WTC11 (cell line): ENCODE data around the gene DHX34. TPM values are rescaled to one million over a fixed set of nuclear protein-coding genes. Genes with fewer than 3 reads are reported as not detected.

ENCODE experiments used
- ATAC-seq: fragments of 200-7000 bp; cut with Tn5 transposase; 2 replicates; pipeline ENCODE4 v1.10.0; 2021; ENCODE audit warnings: mild to moderate bottlenecking, moderate library complexity
- CTCF ChIA-PET: fragments of 300-600 bp; sonication (Branson Sonifier 250); formaldehyde crosslinking; loops from one replicate; lab custom pipeline; 2021; ENCODE audit warnings: antibody characterized with exemption; lab: Charles Lee
- POLR2A ChIA-PET: fragments of 350-600 bp; sonication (Branson Sonifier 250); formaldehyde crosslinking; loops from one replicate; lab custom pipeline; 2021; ENCODE audit warnings: antibody characterized with exemption; lab: Charles Lee
- DNase-seq: peaks from one replicate; pipeline ENCODE4 v3.0.0; 2021; ENCODE audit warnings: low spot score
- H3K27ac Mint-ChIP-seq: 2 replicates; pipeline ENCODE4 v1.8.0; 2021; ENCODE audit warnings: mixed read lengths
- H3K27me3 Mint-ChIP-seq: 2 replicates; pipeline ENCODE4 v1.8.0; 2021; ENCODE audit warnings: low read depth, mild to moderate bottlenecking, moderate library complexity, mixed read lengths
- H3K36me3 Mint-ChIP-seq: 2 replicates; pipeline ENCODE4 v1.8.0; 2021; ENCODE audit warnings: mixed read lengths
- H3K4me1 Mint-ChIP-seq: 2 replicates; pipeline ENCODE4 v1.8.0; 2022; ENCODE audit warnings: mixed read lengths
- H3K4me3 Mint-ChIP-seq: 2 replicates; pipeline ENCODE4 v1.8.0; 2021; ENCODE audit warnings: mild to moderate bottlenecking, moderate library complexity, mixed read lengths
- H3K9me3 Mint-ChIP-seq: 2 replicates; pipeline ENCODE4 v1.8.0; 2021; ENCODE audit warnings: mixed read lengths
- AR ChIP-seq: fragments of 250-450 bp; sonication (Bioruptor Pico); IDR thresholded peaks from 2 replicates; pipeline ENCODE4 v1.9.0; 2021; ENCODE audit warnings: mild to moderate bottlenecking
- CBFB ChIP-seq: sonication (generic); formaldehyde crosslinking; IDR thresholded peaks from 2 replicates; pipeline ENCODE4 v1.8.1; 2022; ENCODE audit warnings: mild to moderate bottlenecking, low read depth, missing genetic modification reagents
- EMX1 ChIP-seq: fragments of 250-450 bp; sonication (Bioruptor Pico); IDR thresholded peaks from 2 replicates; pipeline ENCODE4 v1.8.0; 2021; ENCODE audit warnings: mild to moderate bottlenecking
- ERG ChIP-seq: fragments of 250-450 bp; sonication (Bioruptor Pico); IDR thresholded peaks from 2 replicates; pipeline ENCODE4 v1.8.0; 2021; ENCODE audit warnings: mild to moderate bottlenecking
- PRDM15 ChIP-seq: sonication (generic); formaldehyde crosslinking; IDR thresholded peaks from 2 replicates; pipeline ENCODE4 v1.8.0; 2022; ENCODE audit warnings: missing genetic modification reagents
- RORB ChIP-seq: fragments of 250-450 bp; sonication (Bioruptor Pico); IDR thresholded peaks from 2 replicates; pipeline ENCODE4 v1.9.0; 2021; ENCODE audit warnings: mild to moderate bottlenecking
- ZNF317 ChIP-seq: sonication (generic); formaldehyde crosslinking; IDR thresholded peaks from 2 replicates; pipeline ENCODE4 v1.8.1; 2023; ENCODE audit warnings: low read depth, mild to moderate bottlenecking, moderate library complexity, missing genetic modification reagents, borderline replicate concordance
- total RNA-seq: library from RNA; stranded (reverse); gene quantifications from 3 replicates; pipeline ENCODE4 v1.2.3, GENCODE V29; 2021

DHX34 gene
- total RNA-seq, 1 experiment from 2014 or later: 35.6 TPM

- peaks cover 6% of the 10 kb centered on the region for H3K9me3 Mint-ChIP-seq
- TF ChIP-seq EMX1 (CRISPR knock-in tag) (no peak), RORB (CRISPR knock-in tag) (no peak), CBFB (CRISPR knock-in tag) (no peak)
- DNase-seq (no peak), ATAC-seq (no peak)
- no peak overlapping the region for H3K27ac Mint-ChIP-seq
- no peaks in the 10 kb centered on the region for H3K36me3 Mint-ChIP-seq
- H3K4me3 Mint-ChIP-seq: no peak overlapping the region
- CTCF ChIA-PET: interaction anchor here (1.0 kb wide), 1 partner anchor 27 kb away, joined by 3 read pairs; the partner anchor contains the start of gene DHX34
- H3K4me1 Mint-ChIP-seq: no peaks in the 10 kb centered on the region
- H3K27me3 Mint-ChIP-seq: no peaks in the 10 kb centered on the region
- POLR2A ChIA-PET: no interaction called here
These were observed 27.5 kb upstream of the DHX34 start for GRCh38 chr19:47321630-47322029.

GRCh38 chr19:47322058-47322457, 27.1 kb upstream of the DHX34 start:
- H3K4me3 Mint-ChIP-seq: no peak overlapping the region

More at GRCh38 chr19:47322058-47322457, 27.1 kb upstream of the DHX34 start:
- no peaks in the 10 kb centered on the region for H3K4me1 Mint-ChIP-seq
- CTCF ChIA-PET: interaction anchor here (1.0 kb wide), 1 partner anchor 27 kb away, joined by 3 read pairs; the partner anchor contains the start of gene DHX34
- POLR2A ChIA-PET: interaction anchor here (0.7 kb wide), 1 partner anchor 162 kb away, joined by 3 read pairs; no protein-coding TSS in a partner anchor
- no peak overlapping the region for H3K27ac Mint-ChIP-seq
- peaks cover 6% of the 10 kb centered on the region for H3K9me3 Mint-ChIP-seq
- no peak for DNase-seq
- TF ChIP-seq ERG (CRISPR knock-in tag) (no peak), AR (CRISPR knock-in tag) (no peak), PRDM15 (CRISPR knock-in tag) (no peak), ZNF317 (CRISPR knock-in tag) (no peak)
- H3K27me3 Mint-ChIP-seq: no peaks in the 10 kb centered on the region
- no peak for ATAC-seq
- no peaks in the 10 kb centered on the region for H3K36me3 Mint-ChIP-seq
